Measurements from ENCODE around the gene CACNG8.

- TF ChIP-seq, protein P1, sequence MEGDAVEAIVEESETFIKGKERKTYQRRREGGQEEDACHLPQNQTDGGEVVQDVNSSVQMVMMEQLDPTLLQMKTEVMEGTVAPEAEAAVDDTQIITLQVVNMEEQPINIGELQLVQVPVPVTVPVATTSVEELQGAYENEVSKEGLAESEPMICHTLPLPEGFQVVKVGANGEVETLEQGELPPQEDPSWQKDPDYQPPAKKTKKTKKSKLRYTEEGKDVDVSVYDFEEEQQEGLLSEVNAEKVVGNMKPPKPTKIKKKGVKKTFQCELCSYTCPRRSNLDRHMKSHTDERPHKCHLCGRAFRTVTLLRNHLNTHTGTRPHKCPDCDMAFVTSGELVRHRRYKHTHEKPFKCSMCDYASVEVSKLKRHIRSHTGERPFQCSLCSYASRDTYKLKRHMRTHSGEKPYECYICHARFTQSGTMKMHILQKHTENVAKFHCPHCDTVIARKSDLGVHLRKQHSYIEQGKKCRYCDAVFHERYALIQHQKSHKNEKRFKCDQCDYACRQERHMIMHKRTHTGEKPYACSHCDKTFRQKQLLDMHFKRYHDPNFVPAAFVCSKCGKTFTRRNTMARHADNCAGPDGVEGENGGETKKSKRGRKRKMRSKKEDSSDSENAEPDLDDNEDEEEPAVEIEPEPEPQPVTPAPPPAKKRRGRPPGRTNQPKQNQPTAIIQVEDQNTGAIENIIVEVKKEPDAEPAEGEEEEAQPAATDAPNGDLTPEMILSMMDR (IDR thresholded peaks at IDR 0.05), result no peak
- TF ChIP-seq POLR2A (IDR thresholded peaks at IDR 0.05), result no peak
These were observed 4.2 kb downstream of the CACNG8 start for GRCh38 chr19:53966931-53967330.

Measured in body of pancreas (tissue), 4 donors.